Measurements from ENCODE around the gene IFNA10. TPM values are rescaled to one million over a fixed set of nuclear protein-coding genes. Genes with fewer than 3 reads are reported as not detected.

Gene IFNA10
- total and polyA plus RNA-seq, 9 of the 15 experiments (the other 6 are each of a cell fraction or from before 2014, with no cell fraction given), result not detected

- no TSS peak for BruUV-seq (replicated peaks)
- CTCF ChIA-PET (ENCODE audit: low intra/inter-chr PET ratio), result no interaction called here
- intact Hi-C loops (cut with micrococcal nuclease), result no loop called here
- FAIRE-seq (no peak), DNase-seq (ENCODE audit: extremely low read depth in 1 of 4, low spot score in 3 of 4) (no peak), ATAC-seq (no peak)
- H3K9ac ChIP-seq (ENCODE audit: insufficient read depth in 1 of 2, low read depth in 2 of 2, low read length in 2 of 2), result no peak overlapping the region
- H3K4me2 ChIP-seq (ENCODE audit: insufficient read depth, low read length), result no peak overlapping the region
- WGBS (ENCODE audit: insufficient coverage, low coverage, missing lambda C conversion rate), result no CpG with 5 or more reads among the region's 4 CpGs
- in situ Hi-C loops (cut with MboI), result no loop called here
- no peaks in the 10 kb centered on the region for H3K36me3 ChIP-seq (ENCODE audit: control insufficient read depth, insufficient read depth, low read length)
- no peaks in the 10 kb centered on the region for H3K9me3 ChIP-seq (replicated peaks; ENCODE audit: control insufficient read depth, insufficient read depth, low read depth, low read length)
- H3K9me1 ChIP-seq (ENCODE audit: control insufficient read depth, insufficient read depth, low read length), result no peaks in the 10 kb centered on the region
- no peaks in the 10 kb centered on the region for H4K20me1 ChIP-seq (replicated peaks; ENCODE audit: control insufficient read depth, insufficient read depth, low read length)
- POLR2A ChIA-PET, result no interaction called here
- no peaks in the 10 kb centered on the region for H3K4me1 ChIP-seq (replicated peaks in 1 of 2; ENCODE audit: control insufficient read depth in 2 of 2, insufficient read depth in 2 of 2, low read length in 2 of 2)
- TF ChIP-seq RNF2 (IDR thresholded peaks at IDR 0.05), result no peak
- H2AFZ ChIP-seq (ENCODE audit: low read depth, low read length), result no peak overlapping the region
- H3K27ac ChIP-seq (ENCODE audit: extremely low read depth, low read depth, low read length), result no peak overlapping the region
- H3K79me2 ChIP-seq (ENCODE audit: control insufficient read depth, insufficient read depth, low read length), result no peaks in the 10 kb centered on the region
- no peaks in the 10 kb centered on the region for H3K27me3 ChIP-seq (ENCODE audit: control insufficient read depth in 2 of 2, insufficient read depth in 2 of 2, low read length in 2 of 2)
- no peak overlapping the region for H3K4me3 ChIP-seq
These were observed 27.3 kb upstream of the IFNA10 start for GRCh38 chr9:21234153-21234687.

- Histone ChIP-seq H4K20me1 (replicated peaks; ENCODE audit: control insufficient read depth, insufficient read depth, low read length) (no peaks in the 10 kb centered on the region), H3K36me3 (ENCODE audit: control insufficient read depth, insufficient read depth, low read length) (no peaks in the 10 kb centered on the region), H3K9ac (ENCODE audit: insufficient read depth in 1 of 2, low read depth in 2 of 2, low read length in 2 of 2) (no peak overlapping the region), H3K79me2 (ENCODE audit: control insufficient read depth, insufficient read depth, low read length) (no peaks in the 10 kb centered on the region), H2AFZ (ENCODE audit: low read depth, low read length) (no peak overlapping the region), H3K27me3 (ENCODE audit: control insufficient read depth in 2 of 2, insufficient read depth in 2 of 2, low read length in 2 of 2) (no peaks in the 10 kb centered on the region), H3K9me1 (ENCODE audit: control insufficient read depth, insufficient read depth, low read length) (no peaks in the 10 kb centered on the region), H3K27ac (ENCODE audit: extremely low read depth, low read depth, low read length) (no peak overlapping the region), H3K4me3 (no peak overlapping the region), H3K4me2 (ENCODE audit: insufficient read depth, low read length) (no peak overlapping the region), H3K9me3 (replicated peaks; ENCODE audit: control insufficient read depth, insufficient read depth, low read depth, low read length) (no peaks in the 10 kb centered on the region), H3K4me1 (replicated peaks in 1 of 2; ENCODE audit: control insufficient read depth in 2 of 2, insufficient read depth in 2 of 2, low read length in 2 of 2) (no peaks in the 10 kb centered on the region)
- POLR2A ChIA-PET, result no interaction called here
- CTCF ChIA-PET (ENCODE audit: low intra/inter-chr PET ratio), result no interaction called here
- no CpG with 5 or more reads among the region's 2 CpGs for WGBS (ENCODE audit: insufficient coverage, low coverage, missing lambda C conversion rate)
- intact Hi-C loops (cut with micrococcal nuclease) (no loop called here), in situ Hi-C loops (cut with MboI) (no loop called here)
- no peak for DNase-seq (ENCODE audit: extremely low read depth in 1 of 4, low spot score in 3 of 4)
- TF ChIP-seq ZFP36 (IDR thresholded peaks at IDR 0.05; ENCODE audit: low read depth, low read length, partially characterized antibody) (no peak), ZBTB26 (CRISPR knock-in tag; IDR thresholded peaks at IDR 0.05) (no peak), RCOR1 (IDR thresholded peaks at IDR 0.05; ENCODE audit: borderline replicate concordance in 1 of 2, low read depth in 2 of 2, low read length in 2 of 2) (no peak)
- FAIRE-seq, result no peak
- ATAC-seq, result no peak
- no TSS peak for BruUV-seq (replicated peaks)
These were observed 26.3 kb upstream of the IFNA10 start for GRCh38 chr9:21233258-21233657.
